Measurements from ENCODE around the gene COMMD1.

DNA sequence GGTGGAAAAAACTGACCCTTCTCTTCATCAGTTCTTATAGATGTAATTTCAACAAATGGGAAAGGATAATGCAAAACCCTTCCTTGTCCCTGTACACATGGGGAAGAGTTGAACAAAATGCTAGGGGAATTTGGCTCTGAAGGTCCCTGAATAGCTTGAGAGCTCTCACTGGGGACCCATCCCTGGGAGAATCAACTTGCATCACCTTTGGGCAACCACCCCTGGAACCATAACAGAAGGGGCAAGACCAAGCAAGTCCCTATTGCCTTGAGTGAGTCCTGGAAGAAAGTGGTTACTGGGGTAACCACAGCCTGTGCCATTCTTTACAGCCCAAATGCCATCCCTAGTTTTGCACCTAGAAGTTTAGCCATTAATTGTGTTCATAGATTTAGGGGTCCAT lies 238.2 kb downstream of the COMMD1 start:
- TF ChIP-seq, protein P1, sequence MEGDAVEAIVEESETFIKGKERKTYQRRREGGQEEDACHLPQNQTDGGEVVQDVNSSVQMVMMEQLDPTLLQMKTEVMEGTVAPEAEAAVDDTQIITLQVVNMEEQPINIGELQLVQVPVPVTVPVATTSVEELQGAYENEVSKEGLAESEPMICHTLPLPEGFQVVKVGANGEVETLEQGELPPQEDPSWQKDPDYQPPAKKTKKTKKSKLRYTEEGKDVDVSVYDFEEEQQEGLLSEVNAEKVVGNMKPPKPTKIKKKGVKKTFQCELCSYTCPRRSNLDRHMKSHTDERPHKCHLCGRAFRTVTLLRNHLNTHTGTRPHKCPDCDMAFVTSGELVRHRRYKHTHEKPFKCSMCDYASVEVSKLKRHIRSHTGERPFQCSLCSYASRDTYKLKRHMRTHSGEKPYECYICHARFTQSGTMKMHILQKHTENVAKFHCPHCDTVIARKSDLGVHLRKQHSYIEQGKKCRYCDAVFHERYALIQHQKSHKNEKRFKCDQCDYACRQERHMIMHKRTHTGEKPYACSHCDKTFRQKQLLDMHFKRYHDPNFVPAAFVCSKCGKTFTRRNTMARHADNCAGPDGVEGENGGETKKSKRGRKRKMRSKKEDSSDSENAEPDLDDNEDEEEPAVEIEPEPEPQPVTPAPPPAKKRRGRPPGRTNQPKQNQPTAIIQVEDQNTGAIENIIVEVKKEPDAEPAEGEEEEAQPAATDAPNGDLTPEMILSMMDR (IDR thresholded peaks at IDR 0.05 in 4 of 5, conservative IDR thresholded peaks at IDR 0.05 in 1 of 5) = no peak
- TF ChIP-seq POLR2A (IDR thresholded peaks at IDR 0.05) = no peak

All from gastrocnemius medialis (tissue), 4 donors.